PC-9 (cell line): ENCODE results near the gene TM4SF5.

ENCODE experiments used
- CTCF ChIP-seq: fragments of 200-600 bp; sonication (generic); conservative IDR thresholded peaks from 2 replicates; pipeline ENCODE4 v1.6.1; 2017; ENCODE audit warnings: mixed run types, antibody characterized with exemption, mild to moderate bottlenecking, moderate library complexity
- EZH2 ChIP-seq: fragments of 200-600 bp; sonication (generic); IDR thresholded peaks from 2 replicates; pipeline ENCODE4 v1.8.0; 2017; ENCODE audit warnings: antibody characterized with exemption, low read depth

DNA sequence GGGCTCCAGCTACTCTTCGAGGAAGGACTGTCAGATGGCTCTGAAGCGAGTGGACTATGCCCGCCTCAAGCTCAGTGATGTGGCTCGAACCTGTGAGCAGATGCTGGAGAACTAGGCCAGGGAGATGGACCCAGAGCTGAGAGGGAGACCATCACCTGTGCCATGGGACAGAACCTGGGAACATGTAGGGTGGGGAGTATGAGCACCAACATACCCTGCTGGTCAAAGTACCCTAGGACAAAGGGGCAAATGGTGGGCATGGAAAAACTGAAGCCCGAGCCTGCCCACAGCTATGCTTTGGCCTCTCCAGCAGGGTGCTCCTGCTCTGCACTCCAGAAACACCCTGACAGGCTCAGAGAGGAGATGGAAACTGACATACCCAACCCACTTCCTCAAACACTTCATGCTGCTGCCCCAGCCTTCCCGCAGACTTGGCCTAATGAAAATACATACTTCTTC is 38.6 kb upstream of the TM4SF5 start:
- TF ChIP-seq CTCF (no peak), EZH2 (no peak)
